GM12878 (cell line): ENCODE measurements around the gene HHAT. TPM values are rescaled to one million over a fixed set of nuclear protein-coding genes. Genes with fewer than 3 reads are reported as not detected.

Source experiments
- ATAC-seq: fragments of 200-7000 bp; cut with Tn5 transposase; 3 replicates; pipeline ENCODE4 v1.9.1; 2020; ENCODE audit warnings: mild to moderate bottlenecking, moderate library complexity
- BruUV-seq: library from RNA; stranded (reverse); fragments of 400-500 nt; replicated peaks from 2 replicates; lab custom pipeline; 2021; lab: Mats Ljungman, UMichigan
- CTCF ChIA-PET: fragments of 300-600 bp; sonication (Branson Sonifier 250); formaldehyde crosslinking; extraction: SDS; loops from one replicate; lab custom pipeline; 2021; ENCODE audit warnings: inconsistent platforms; lab: Yijun Ruan, JAX
- POLR2A ChIA-PET: fragments of 350-600 bp; formaldehyde crosslinking; extraction: SDS; loops from one replicate; lab custom pipeline; 2021; ENCODE audit warnings: inconsistent platforms; lab: Charles Lee
- RAD21 ChIA-PET: fragments of 300-600 bp; sonication (Branson Sonifier 250); formaldehyde crosslinking; loops from one replicate; lab custom pipeline; 2023; ENCODE audit warnings: antibody characterized with exemption; ENCODE audit not compliant: unreplicated experiment; lab: Charles Lee
- SMC1A ChIA-PET: fragments of 300-600 bp; sonication (Branson Sonifier 250); formaldehyde crosslinking; loops from one replicate; lab custom pipeline; 2023; ENCODE audit not compliant: unreplicated experiment, uncharacterized antibody; lab: Charles Lee
- DNase-seq: peaks from one replicate; pipeline ENCODE4 v3.0.0-alpha.2; 2011; ENCODE audit warnings: low read depth, low spot score
- FAIRE-seq: peaks from 3 replicates; lab custom pipeline; 2011; peaks lifted over from hg19 to GRCh38; lab: Jason Lieb, UNC
- H2AFZ ChIP-seq: 2 replicates; pipeline ENCODE4 v1.6.0; 2011; ENCODE audit warnings: low read depth, low read length, control low read depth; ENCODE audit not compliant: control insufficient read depth
- H3K27ac ChIP-seq: 2 replicates; pipeline ENCODE4 v1.5.1; 2011; ENCODE audit warnings: control low read depth; ENCODE audit not compliant: control insufficient read depth, insufficient read depth
- H3K27me3 ChIP-seq, 2 experiments: replicated peaks in 1 of 2; 2 replicates each; pipeline versions ENCODE4 v1.6.0 to v1.6.1; 2011; ENCODE audit warnings: low read length in 1 of 2; ENCODE audit not compliant: control insufficient read depth in 2 of 2, insufficient read depth in 2 of 2
- H3K36me3 ChIP-seq, 2 experiments: 2 replicates each; pipeline ENCODE4 v1.5.1; 2011; ENCODE audit warnings: low read length in 1 of 2; ENCODE audit not compliant: control insufficient read depth in 2 of 2, insufficient read depth in 2 of 2
- H3K4me1 ChIP-seq: 2 replicates; pipeline ENCODE4 v1.6.1; 2011; ENCODE audit warnings: mild to moderate bottlenecking, low read length, moderate library complexity, mixed read lengths; ENCODE audit not compliant: control insufficient read depth, insufficient read depth
- H3K4me2 ChIP-seq: 2 replicates; pipeline ENCODE4 v1.6.0; 2011; ENCODE audit warnings: control low read depth; ENCODE audit not compliant: control insufficient read depth, insufficient read depth
- H3K4me3 ChIP-seq: fragments of 200-600 bp; sonication (generic); 2 replicates; pipeline ENCODE4 v1.5.1; 2016
- H3K79me2 ChIP-seq: 2 replicates; pipeline ENCODE4 v1.6.0; 2011; ENCODE audit warnings: low read length; ENCODE audit not compliant: control insufficient read depth, insufficient read depth
- H3K9ac ChIP-seq: 2 replicates; pipeline ENCODE4 v1.8.0; 2011; ENCODE audit warnings: low read length, control low read depth, mixed read lengths; ENCODE audit not compliant: control insufficient read depth, insufficient read depth
- H3K9me3 ChIP-seq: replicated peaks from 3 replicates; pipeline ENCODE4 v1.5.1; 2011; ENCODE audit warnings: mild to moderate bottlenecking, low read length; ENCODE audit not compliant: control insufficient read depth, insufficient read depth
- H4K20me1 ChIP-seq: 2 replicates; pipeline ENCODE4 v1.6.0; 2011; ENCODE audit not compliant: control insufficient read depth, insufficient read depth
- BHLHE40 ChIP-seq, 2 experiments: fragments of 450-650 bp in 1 of 2; IDR thresholded peaks; 2 replicates each; pipeline ENCODE4 v1.6.1; 2011 to 2017; ENCODE audit warnings: low read depth in 2 of 2, borderline replicate concordance in 1 of 2, improper control_type of control experiment in 1 of 2, low read length in 1 of 2, mild to moderate bottlenecking in 1 of 2
- CHD4 ChIP-seq: fragments of 200-600 bp; sonication (generic); IDR thresholded peaks from 2 replicates; pipeline ENCODE4 v1.6.1; 2016; ENCODE audit warnings: mild to moderate bottlenecking
- EED ChIP-seq: sonication (generic); IDR thresholded peaks from 2 replicates; pipeline ENCODE4 v1.6.1; 2016; ENCODE audit warnings: antibody characterized with exemption, low read depth
- EGR1 ChIP-seq, 2 experiments: IDR thresholded peaks; 1 replicate in 1 of 2; 2 replicates in 1 of 2; pipeline ENCODE4 v1.6.1; 2011 to 2012; ENCODE audit warnings: low read depth in 2 of 2, low read length in 2 of 2, borderline replicate concordance in 1 of 2, mild to moderate bottlenecking in 1 of 2, moderate library complexity in 1 of 2
- JUND ChIP-seq: IDR thresholded peaks from 2 replicates; pipeline ENCODE4 v1.6.1; 2012; ENCODE audit warnings: low read depth, mild to moderate bottlenecking, low read length, improper control_type of control experiment, moderate library complexity
- LARP7 ChIP-seq: fragments of 450-650 bp; IDR thresholded peaks from 2 replicates; pipeline ENCODE4 v1.6.1; 2017; ENCODE audit warnings: mild to moderate bottlenecking
- MYB ChIP-seq: fragments of 150-350 bp; IDR thresholded peaks from 2 replicates; pipeline ENCODE4 v1.6.1; 2014; ENCODE audit warnings: mild to moderate bottlenecking, low read depth, low read length, borderline replicate concordance
- NFYA ChIP-seq: IDR thresholded peaks from 2 replicates; pipeline ENCODE4 v1.6.1; 2011; ENCODE audit warnings: low read depth, mild to moderate bottlenecking, low read length, improper control_type of control experiment, borderline replicate concordance
- RAD51 ChIP-seq: fragments of 450-650 bp; IDR thresholded peaks from 2 replicates; pipeline ENCODE4 v1.6.1; 2016; ENCODE audit warnings: moderate library complexity, mild to moderate bottlenecking, inconsistent platforms
- TCF12 ChIP-seq: IDR thresholded peaks from 2 replicates; pipeline ENCODE4 v1.6.1; 2011; ENCODE audit warnings: low read depth, mild to moderate bottlenecking, low read length
- WGBS: methylation state at CpG from one replicate; pipeline ENCODE4 v1.1.6; 2016; ENCODE audit warnings: low lambda C conversion rate; ENCODE audit not compliant: insufficient replicate concordance, insufficient coverage; ENCODE audit errors: missing lambda C conversion rate; 5-methylcytosine and 5-hydroxymethylcytosine counted together
- in situ Hi-C: fragments of 300-500 bp; cut with MboI; formaldehyde crosslinking; loops from 9 replicates; pipeline ENCODE4 v1.14.3; 2018; ENCODE audit warnings: mixed read lengths
- intact Hi-C: fragments of 100-400 bp; cut with micrococcal nuclease; formaldehyde crosslinking; loops from one replicate; pipeline ENCODE4 v1.14.2; 2022; ENCODE audit not compliant: unreplicated experiment
- polyA plus RNA-seq, 11 experiments: library from polyadenylated mRNA; depleted of rRNA in 4 of 11; unstranded in 6 of 11; stranded (reverse) in 5 of 11; fragments of >200 nt; fragmentation: Nextera tagmentation in 4 of 11; fragmentation: Illumina TruSeq in 1 of 11; extraction: Ambion mirVana in 4 of 11; extraction: Trizol in 1 of 11; gene quantifications; 1 replicate in 1 of 11; 2 replicates in 10 of 11; pipeline versions ENCODE4 v1.2.1 to v1.2.3, GENCODE V29; 2011 to 2016; ENCODE audit warnings: inconsistent platforms in 2 of 11, missing spikeins in 2 of 11, low read depth in 1 of 11
- total RNA-seq, 4 experiments: library from RNA; depleted of rRNA in 3 of 4; stranded (reverse); fragments of >200 nt in 3 of 4; fragmentation: Illumina TruSeq in 1 of 4; extraction: Trizol in 1 of 4; gene quantifications; 2 replicates each; pipeline versions ENCODE4 v1.2.1 to v1.2.3, GENCODE V29; 2013 to 2021
- TF ChIP-seq, protein P1 (sequence below): IDR thresholded peaks from 2 replicates; pipeline ENCODE4 v1.6.1; 2011; ENCODE audit warnings: borderline replicate concordance, low read depth, mild to moderate bottlenecking, moderate library complexity, low read length; ENCODE audit not compliant: insufficient read depth, poor library complexity, severe bottlenecking
- TF ChIP-seq, protein P2 (sequence below): fragments of 450-650 bp; IDR thresholded peaks from 2 replicates; pipeline ENCODE4 v1.6.1; 2017; ENCODE audit warnings: antibody characterized with exemption, mild to moderate bottlenecking, moderate library complexity
- TF ChIP-seq, protein P3 (sequence below): fragments of 450-650 bp; formaldehyde crosslinking; IDR thresholded peaks from 2 replicates; pipeline ENCODE4 v1.5.0; 2022; ENCODE audit warnings: mild to moderate bottlenecking, missing genetic modification characterization
- TF ChIP-seq, protein P4 (sequence below): fragments of 450-650 bp; IDR thresholded peaks from 2 replicates; pipeline ENCODE4 v1.6.1; 2016; ENCODE audit warnings: mild to moderate bottlenecking

Gene HHAT
- total and polyA plus RNA-seq, 10 of the 15 experiments (the other 5 are each of a cell fraction or from before 2014, with no cell fraction given), result 1.2 to 37.6 (median 2.6) TPM

DNA sequence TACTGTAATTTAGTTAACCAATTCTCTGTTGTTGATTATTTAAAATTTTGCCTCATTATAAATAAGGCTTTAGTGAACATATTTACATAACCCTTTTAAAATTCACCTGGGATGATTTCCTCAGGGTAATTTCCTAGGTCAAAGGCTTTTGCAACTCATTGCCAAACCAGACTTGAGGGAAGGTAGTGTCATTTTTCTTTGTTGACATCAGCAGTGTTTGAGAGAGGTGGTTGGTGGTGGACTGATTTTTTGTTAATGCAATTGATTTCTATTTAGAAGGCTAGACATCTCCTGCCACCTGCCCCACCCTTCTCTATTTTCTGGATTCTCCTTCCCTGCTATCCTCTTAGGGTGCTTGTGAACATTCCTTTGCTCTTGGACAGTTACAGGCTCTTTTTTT is 116.8 kb downstream of the HHAT start (continued):
- TF ChIP-seq, protein P1, sequence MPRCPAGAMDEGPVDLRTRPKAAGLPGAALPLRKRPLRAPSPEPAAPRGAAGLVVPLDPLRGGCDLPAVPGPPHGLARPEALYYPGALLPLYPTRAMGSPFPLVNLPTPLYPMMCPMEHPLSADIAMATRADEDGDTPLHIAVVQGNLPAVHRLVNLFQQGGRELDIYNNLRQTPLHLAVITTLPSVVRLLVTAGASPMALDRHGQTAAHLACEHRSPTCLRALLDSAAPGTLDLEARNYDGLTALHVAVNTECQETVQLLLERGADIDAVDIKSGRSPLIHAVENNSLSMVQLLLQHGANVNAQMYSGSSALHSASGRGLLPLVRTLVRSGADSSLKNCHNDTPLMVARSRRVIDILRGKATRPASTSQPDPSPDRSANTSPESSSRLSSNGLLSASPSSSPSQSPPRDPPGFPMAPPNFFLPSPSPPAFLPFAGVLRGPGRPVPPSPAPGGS, result no peak
- no peak for TF ChIP-seq CHD4

DNA sequence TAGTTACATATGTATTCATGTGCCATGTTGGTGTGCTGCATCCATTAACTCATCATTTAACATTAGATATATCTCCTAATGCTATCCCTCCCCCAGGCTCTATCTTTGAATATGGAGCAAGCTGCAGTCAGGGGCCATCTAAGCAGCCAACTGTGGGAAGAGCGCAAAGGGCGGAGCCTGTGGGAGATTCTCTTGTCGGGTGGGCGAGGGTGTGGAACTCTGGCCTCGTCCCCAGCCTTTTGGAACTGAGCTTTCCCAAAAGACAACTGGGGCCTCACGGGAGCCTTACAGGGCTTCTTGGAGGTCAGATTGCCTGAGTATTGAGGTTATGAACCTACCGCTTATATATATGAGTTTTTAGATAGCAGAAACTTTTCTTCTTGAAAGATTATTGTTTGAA is 117.2 kb downstream of the HHAT start:
- BruUV-seq, result no TSS peak
- intact Hi-C loops, result no loop called here
- POLR2A ChIA-PET, result no interaction called here
- TF ChIP-seq JUND (no peak), LARP7 (no peak), NFYA (no peak), TCF12 (no peak), EGR1 (IDR thresholded peaks at IDR 0.05; ENCODE audit: borderline replicate concordance in 1 of 2, low read depth in 2 of 2, low read length in 2 of 2) (no peak), RAD51 (no peak), EED (no peak), BHLHE40 (IDR thresholded peaks at IDR 0.05; ENCODE audit: borderline replicate concordance in 1 of 2, low read depth in 2 of 2, low read length in 1 of 2) (no peak), MYB (no peak)
- TF ChIP-seq, protein P2, sequence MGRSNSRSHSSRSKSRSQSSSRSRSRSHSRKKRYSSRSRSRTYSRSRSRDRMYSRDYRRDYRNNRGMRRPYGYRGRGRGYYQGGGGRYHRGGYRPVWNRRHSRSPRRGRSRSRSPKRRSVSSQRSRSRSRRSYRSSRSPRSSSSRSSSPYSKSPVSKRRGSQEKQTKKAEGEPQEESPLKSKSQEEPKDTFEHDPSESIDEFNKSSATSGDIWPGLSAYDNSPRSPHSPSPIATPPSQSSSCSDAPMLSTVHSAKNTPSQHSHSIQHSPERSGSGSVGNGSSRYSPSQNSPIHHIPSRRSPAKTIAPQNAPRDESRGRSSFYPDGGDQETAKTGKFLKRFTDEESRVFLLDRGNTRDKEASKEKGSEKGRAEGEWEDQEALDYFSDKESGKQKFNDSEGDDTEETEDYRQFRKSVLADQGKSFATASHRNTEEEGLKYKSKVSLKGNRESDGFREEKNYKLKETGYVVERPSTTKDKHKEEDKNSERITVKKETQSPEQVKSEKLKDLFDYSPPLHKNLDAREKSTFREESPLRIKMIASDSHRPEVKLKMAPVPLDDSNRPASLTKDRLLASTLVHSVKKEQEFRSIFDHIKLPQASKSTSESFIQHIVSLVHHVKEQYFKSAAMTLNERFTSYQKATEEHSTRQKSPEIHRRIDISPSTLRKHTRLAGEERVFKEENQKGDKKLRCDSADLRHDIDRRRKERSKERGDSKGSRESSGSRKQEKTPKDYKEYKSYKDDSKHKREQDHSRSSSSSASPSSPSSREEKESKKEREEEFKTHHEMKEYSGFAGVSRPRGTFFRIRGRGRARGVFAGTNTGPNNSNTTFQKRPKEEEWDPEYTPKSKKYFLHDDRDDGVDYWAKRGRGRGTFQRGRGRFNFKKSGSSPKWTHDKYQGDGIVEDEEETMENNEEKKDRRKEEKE, result no peak
- TF ChIP-seq, protein P3, sequence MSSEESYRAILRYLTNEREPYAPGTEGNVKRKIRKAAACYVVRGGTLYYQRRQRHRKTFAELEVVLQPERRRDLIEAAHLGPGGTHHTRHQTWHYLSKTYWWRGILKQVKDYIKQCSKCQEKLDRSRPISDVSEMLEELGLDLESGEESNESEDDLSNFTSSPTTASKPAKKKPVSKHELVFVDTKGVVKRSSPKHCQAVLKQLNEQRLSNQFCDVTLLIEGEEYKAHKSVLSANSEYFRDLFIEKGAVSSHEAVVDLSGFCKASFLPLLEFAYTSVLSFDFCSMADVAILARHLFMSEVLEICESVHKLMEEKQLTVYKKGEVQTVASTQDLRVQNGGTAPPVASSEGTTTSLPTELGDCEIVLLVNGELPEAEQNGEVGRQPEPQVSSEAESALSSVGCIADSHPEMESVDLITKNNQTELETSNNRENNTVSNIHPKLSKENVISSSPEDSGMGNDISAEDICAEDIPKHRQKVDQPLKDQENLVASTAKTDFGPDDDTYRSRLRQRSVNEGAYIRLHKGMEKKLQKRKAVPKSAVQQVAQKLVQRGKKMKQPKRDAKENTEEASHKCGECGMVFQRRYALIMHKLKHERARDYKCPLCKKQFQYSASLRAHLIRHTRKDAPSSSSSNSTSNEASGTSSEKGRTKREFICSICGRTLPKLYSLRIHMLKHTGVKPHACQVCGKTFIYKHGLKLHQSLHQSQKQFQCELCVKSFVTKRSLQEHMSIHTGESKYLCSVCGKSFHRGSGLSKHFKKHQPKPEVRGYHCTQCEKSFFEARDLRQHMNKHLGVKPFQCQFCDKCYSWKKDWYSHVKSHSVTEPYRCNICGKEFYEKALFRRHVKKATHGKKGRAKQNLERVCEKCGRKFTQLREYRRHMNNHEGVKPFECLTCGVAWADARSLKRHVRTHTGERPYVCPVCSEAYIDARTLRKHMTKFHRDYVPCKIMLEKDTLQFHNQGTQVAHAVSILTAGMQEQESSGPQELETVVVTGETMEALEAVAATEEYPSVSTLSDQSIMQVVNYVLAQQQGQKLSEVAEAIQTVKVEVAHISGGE (CRISPR knock-in tag), result no peak
- TF ChIP-seq, protein P4, sequence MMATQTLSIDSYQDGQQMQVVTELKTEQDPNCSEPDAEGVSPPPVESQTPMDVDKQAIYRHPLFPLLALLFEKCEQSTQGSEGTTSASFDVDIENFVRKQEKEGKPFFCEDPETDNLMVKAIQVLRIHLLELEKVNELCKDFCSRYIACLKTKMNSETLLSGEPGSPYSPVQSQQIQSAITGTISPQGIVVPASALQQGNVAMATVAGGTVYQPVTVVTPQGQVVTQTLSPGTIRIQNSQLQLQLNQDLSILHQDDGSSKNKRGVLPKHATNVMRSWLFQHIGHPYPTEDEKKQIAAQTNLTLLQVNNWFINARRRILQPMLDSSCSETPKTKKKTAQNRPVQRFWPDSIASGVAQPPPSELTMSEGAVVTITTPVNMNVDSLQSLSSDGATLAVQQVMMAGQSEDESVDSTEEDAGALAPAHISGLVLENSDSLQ, result no peak

More for the DNA sequence above, 117.2 kb downstream of the HHAT start:
- ChIA-PET SMC1A (interaction anchor here (1.2 to 4.1 kb wide), 11 partner anchors 10 to 690 kb away, joined by 3 to 42 read pairs (median 4); no protein-coding TSS in a partner anchor), CTCF (interaction anchor here (1.1 to 6.9 kb wide), 12 partner anchors 9 to 691 kb away, joined by 3 to 53 read pairs (median 4); partner anchors contain the start of gene KCNH1), RAD21 (interaction anchor here (1.0 to 3.0 kb wide), 6 partner anchors 20 to 688 kb away, joined by 3 to 17 read pairs (median 4); partner anchors contain the start of gene KCNH1)
- ATAC-seq (no peak), DNase-seq (no peak), FAIRE-seq (no peak)
- Histone ChIP-seq H3K4me1 (no peaks in the 10 kb centered on the region), H3K4me2 (no peak overlapping the region), H3K79me2 (no peaks in the 10 kb centered on the region), H3K27ac (no peak overlapping the region), H4K20me1 (no peaks in the 10 kb centered on the region), H3K9ac (no peak overlapping the region), H3K36me3 (no peaks in the 10 kb centered on the region), H3K4me3 (no peak overlapping the region), H2AFZ (no peak overlapping the region), H3K27me3 (no peaks in the 10 kb centered on the region), H3K9me3 (no peaks in the 10 kb centered on the region)
- in situ Hi-C loops, result no loop called here
- 77% methylated on average over 7 of the region's 7 CpGs for WGBS
